ENCODE measurements around the gene HPS4.
A peak's percentile ranks its signal among the peaks of the same experiment; 100 is the strongest.

HPS4 gene

DNA sequence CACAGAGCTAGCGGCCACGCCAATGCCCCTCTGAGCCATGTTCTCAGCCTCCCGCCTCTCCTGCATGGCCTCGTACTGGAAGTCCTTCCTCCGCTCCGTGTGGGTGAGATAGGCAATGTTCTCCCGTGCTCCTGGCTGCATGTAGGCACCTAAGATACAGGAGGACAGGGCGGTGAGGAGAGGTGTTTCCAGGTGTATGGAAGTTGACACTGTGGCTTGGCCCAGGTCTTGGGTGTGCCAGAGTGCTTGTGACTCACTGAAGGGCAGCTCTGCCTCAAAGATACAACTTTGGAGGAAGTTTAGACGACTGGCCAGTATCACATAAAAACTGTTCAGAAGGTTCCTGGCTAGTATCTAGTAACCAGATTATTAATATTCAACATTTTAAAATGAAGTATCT is 8.6 kb upstream of the HPS4 start:
- H3K4me1 ChIP-seq (ENCODE audit: control insufficient read depth, insufficient read depth, low read length): no peaks in the 10 kb centered on the region
- no peaks in the 10 kb centered on the region for H3K27me3 ChIP-seq (ENCODE audit: control insufficient read depth, insufficient read depth, low read length)
- H3K36me3 ChIP-seq (ENCODE audit: insufficient read depth, low read length): peaks cover 87% of the 10 kb centered on the region
- no peak overlapping the region for H3K4me2 ChIP-seq (ENCODE audit: low read length)
- no peak overlapping the region for H3K4me3 ChIP-seq (ENCODE audit: low read length)
- no peak overlapping the region for H3K9ac ChIP-seq (ENCODE audit: low read depth, low read length)
- H3K9me3 ChIP-seq (replicated peaks; ENCODE audit: low read length): no peaks in the 10 kb centered on the region

DNA sequence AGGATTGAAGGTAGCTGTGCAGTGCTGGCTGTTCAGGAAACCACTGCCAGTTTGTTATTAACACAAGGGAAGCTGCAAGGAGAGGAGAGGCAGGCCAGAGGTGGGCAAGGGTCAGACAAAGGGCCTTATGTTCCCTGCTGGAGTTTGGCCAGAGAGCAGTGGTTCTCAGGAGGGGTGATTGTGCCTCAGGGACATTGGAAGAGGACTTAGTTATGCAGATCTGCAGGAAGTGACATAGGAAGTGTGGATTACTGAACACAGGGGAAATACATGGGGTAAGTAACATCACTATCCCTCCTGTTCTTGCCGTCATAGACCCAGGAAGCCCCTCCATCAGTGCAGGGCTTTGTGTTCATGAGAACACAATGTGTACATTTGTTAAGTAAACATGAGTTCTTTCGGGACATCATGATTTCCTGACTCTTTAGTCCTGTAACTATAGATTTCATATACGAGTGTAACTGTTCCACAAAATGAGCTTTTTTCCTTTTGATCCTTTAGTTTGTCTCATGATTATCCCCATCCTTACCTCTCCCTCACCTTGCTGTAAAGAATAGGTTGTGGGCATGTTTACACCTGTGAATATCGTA is 6.0 kb upstream of the HPS4 start:
- no peak overlapping the region for H3K4me2 ChIP-seq (ENCODE audit: low read length)
- no peaks in the 10 kb centered on the region for H3K9me3 ChIP-seq (replicated peaks; ENCODE audit: low read length)
- no peak overlapping the region for H3K4me3 ChIP-seq (ENCODE audit: low read length)
- peaks cover 12% of the 10 kb centered on the region for H3K4me1 ChIP-seq (ENCODE audit: control insufficient read depth, insufficient read depth, low read length)
- peaks cover 67% of the 10 kb centered on the region for H3K36me3 ChIP-seq (ENCODE audit: insufficient read depth, low read length)
- no peaks in the 10 kb centered on the region for H3K27me3 ChIP-seq (ENCODE audit: control insufficient read depth, insufficient read depth, low read length)
- H3K9ac ChIP-seq (ENCODE audit: low read depth, low read length): no peak overlapping the region

- no peak overlapping the region for H3K4me2 ChIP-seq (ENCODE audit: low read length)
- H3K4me1 ChIP-seq (ENCODE audit: control insufficient read depth, insufficient read depth, low read length): peaks cover 16% of the 10 kb centered on the region
- no peak overlapping the region for H3K4me3 ChIP-seq (ENCODE audit: low read length)
- no peak overlapping the region for H3K9ac ChIP-seq (ENCODE audit: low read depth, low read length)
- H3K36me3 ChIP-seq (ENCODE audit: insufficient read depth, low read length): peaks cover 53% of the 10 kb centered on the region
- no peaks in the 10 kb centered on the region for H3K9me3 ChIP-seq (replicated peaks; ENCODE audit: low read length)
- no peaks in the 10 kb centered on the region for H3K27me3 ChIP-seq (ENCODE audit: control insufficient read depth, insufficient read depth, low read length)
Observed at GRCh38 chr22:26487996-26488395, 4.4 kb upstream of the HPS4 start.

DNA sequence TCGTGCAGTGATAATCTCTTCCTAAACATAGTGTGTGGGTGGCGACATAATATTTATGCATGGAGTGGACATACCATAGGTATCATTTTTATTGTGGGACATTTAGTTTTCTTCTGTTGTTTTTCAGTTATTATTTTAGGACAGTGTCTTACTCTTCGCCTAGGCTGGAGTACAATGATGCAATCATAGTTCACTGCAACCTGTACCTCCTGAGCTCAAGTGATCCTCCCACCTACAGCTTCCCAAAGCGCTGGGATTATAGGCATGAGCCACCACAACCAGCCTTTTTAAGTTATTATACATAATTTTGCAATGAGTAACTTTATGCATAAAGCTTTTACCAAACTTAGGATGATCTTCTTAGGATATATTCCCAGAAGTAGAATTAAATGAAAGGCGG is 2.8 kb upstream of the HPS4 start:
- Histone ChIP-seq H3K4me1 (ENCODE audit: control insufficient read depth, insufficient read depth, low read length) (peaks cover 22% of the 10 kb centered on the region), H3K9me3 (replicated peaks; ENCODE audit: low read length) (no peaks in the 10 kb centered on the region), H3K36me3 (ENCODE audit: insufficient read depth, low read length) (peaks cover 40% of the 10 kb centered on the region), H3K9ac (ENCODE audit: low read depth, low read length) (no peak overlapping the region), H3K4me3 (ENCODE audit: low read length) (no peak overlapping the region), H3K27me3 (ENCODE audit: control insufficient read depth, insufficient read depth, low read length) (no peaks in the 10 kb centered on the region), H3K4me2 (ENCODE audit: low read length) (no peak overlapping the region)

GRCh38 chr22:26485806-26486390 is 2.3 kb upstream of the HPS4 start:
- Histone ChIP-seq H3K9me3 (replicated peaks; ENCODE audit: low read length) (no peaks in the 10 kb centered on the region), H3K4me2 (ENCODE audit: low read length) (peak overlapping the region; percentile 85), H3K27me3 (ENCODE audit: control insufficient read depth, insufficient read depth, low read length) (no peaks in the 10 kb centered on the region), H3K4me1 (ENCODE audit: control insufficient read depth, insufficient read depth, low read length) (peaks cover 22% of the 10 kb centered on the region), H3K36me3 (ENCODE audit: insufficient read depth, low read length) (peaks cover 35% of the 10 kb centered on the region), H3K4me3 (ENCODE audit: low read length) (no peak overlapping the region), H3K9ac (ENCODE audit: low read depth, low read length) (no peak overlapping the region)

DNA sequence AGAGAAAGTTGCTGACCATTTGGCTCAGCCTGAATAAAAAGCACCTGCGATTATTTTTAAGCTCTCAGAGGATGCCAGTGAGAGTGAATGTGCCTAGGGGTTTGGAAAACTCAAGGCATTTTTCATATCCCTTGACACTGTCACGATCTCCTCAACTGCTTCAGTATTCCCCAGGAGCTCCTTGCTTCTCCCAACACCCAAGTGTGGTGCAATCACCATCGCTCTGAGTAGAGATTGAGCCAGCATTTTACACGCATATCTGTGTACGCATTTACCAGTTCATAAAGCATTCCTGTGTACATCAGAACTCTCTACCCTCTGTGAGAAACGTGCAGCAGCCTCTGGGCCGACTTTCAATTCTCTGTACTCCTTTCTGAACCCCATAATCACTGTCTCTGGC is 1.4 kb upstream of the HPS4 start:
- Histone ChIP-seq H3K9me3 (replicated peaks; ENCODE audit: low read length) (no peaks in the 10 kb centered on the region), H3K4me1 (ENCODE audit: control insufficient read depth, insufficient read depth, low read length) (peaks cover 22% of the 10 kb centered on the region), H3K36me3 (ENCODE audit: insufficient read depth, low read length) (peaks cover 29% of the 10 kb centered on the region), H3K9ac (ENCODE audit: low read depth, low read length) (peak overlapping the region; percentile 98), H3K4me3 (ENCODE audit: low read length) (peak overlapping the region; percentile 95), H3K27me3 (ENCODE audit: control insufficient read depth, insufficient read depth, low read length) (no peaks in the 10 kb centered on the region), H3K4me2 (ENCODE audit: low read length) (peak overlapping the region; percentile 85)

DNA sequence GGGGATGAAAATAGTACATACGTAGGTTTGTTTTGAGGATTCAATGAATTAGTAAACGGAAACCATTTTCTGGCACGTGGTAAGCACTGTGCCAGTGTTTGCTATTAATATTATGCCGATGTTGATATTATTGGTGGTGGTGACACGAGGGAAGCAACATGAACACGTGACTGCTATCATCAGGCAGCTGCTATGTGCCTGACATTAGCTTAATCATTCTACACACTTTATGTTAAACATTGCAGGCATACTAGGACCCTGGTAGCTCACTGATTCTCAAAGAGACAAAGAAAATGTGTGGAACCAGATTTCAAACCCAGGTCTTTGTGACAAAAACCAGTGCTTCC is 750 bp upstream of the HPS4 start:
- Histone ChIP-seq H3K4me1 (ENCODE audit: control insufficient read depth, insufficient read depth, low read length) (peaks cover 26% of the 10 kb centered on the region), H3K27me3 (ENCODE audit: control insufficient read depth, insufficient read depth, low read length) (no peaks in the 10 kb centered on the region), H3K4me3 (ENCODE audit: low read length) (peak overlapping the region; percentile 95), H3K9ac (ENCODE audit: low read depth, low read length) (peak overlapping the region; percentile 98), H3K36me3 (ENCODE audit: insufficient read depth, low read length) (peaks cover 22% of the 10 kb centered on the region), H3K9me3 (replicated peaks; ENCODE audit: low read length) (no peaks in the 10 kb centered on the region), H3K4me2 (ENCODE audit: low read length) (peak overlapping the region; percentile 85)

- peaks cover 26% of the 10 kb centered on the region for H3K4me1 ChIP-seq (ENCODE audit: control insufficient read depth, insufficient read depth, low read length)
Observed at GRCh38 chr22:26483043-26483438, 542 bp downstream of the HPS4 start.

GRCh38 chr22:26482161-26482560 is 1.4 kb downstream of the HPS4 start:
- H3K9me3 ChIP-seq (replicated peaks; ENCODE audit: low read length): no peaks in the 10 kb centered on the region
- H3K36me3 ChIP-seq (ENCODE audit: insufficient read depth, low read length): peaks cover 17% of the 10 kb centered on the region
- H3K4me3 ChIP-seq (ENCODE audit: low read length): peak overlapping the region; percentile 95
- H3K4me2 ChIP-seq (ENCODE audit: low read length): peak overlapping the region; percentile 95
- no peaks in the 10 kb centered on the region for H3K27me3 ChIP-seq (ENCODE audit: control insufficient read depth, insufficient read depth, low read length)
- peaks cover 29% of the 10 kb centered on the region for H3K4me1 ChIP-seq (ENCODE audit: control insufficient read depth, insufficient read depth, low read length)
- H3K9ac ChIP-seq (ENCODE audit: low read depth, low read length): peak overlapping the region; percentile 98

More at GRCh38 chr22:26483043-26483438, 542 bp downstream of the HPS4 start:
- Histone ChIP-seq H3K4me3 (ENCODE audit: low read length) (peak overlapping the region; percentile 95), H3K4me2 (ENCODE audit: low read length) (peak overlapping the region; percentile 95), H3K36me3 (ENCODE audit: insufficient read depth, low read length) (peaks cover 14% of the 10 kb centered on the region), H3K9me3 (replicated peaks; ENCODE audit: low read length) (no peaks in the 10 kb centered on the region), H3K27me3 (ENCODE audit: control insufficient read depth, insufficient read depth, low read length) (no peaks in the 10 kb centered on the region), H3K9ac (ENCODE audit: low read depth, low read length) (peak overlapping the region; percentile 98)

- Histone ChIP-seq H3K27me3 (ENCODE audit: control insufficient read depth, insufficient read depth, low read length) (no peaks in the 10 kb centered on the region), H3K4me1 (ENCODE audit: control insufficient read depth, insufficient read depth, low read length) (peaks cover 34% of the 10 kb centered on the region), H3K9ac (ENCODE audit: low read depth, low read length) (no peak overlapping the region), H3K36me3 (ENCODE audit: insufficient read depth, low read length) (peaks cover 20% of the 10 kb centered on the region), H3K4me2 (ENCODE audit: low read length) (no peak overlapping the region), H3K9me3 (replicated peaks; ENCODE audit: low read length) (no peaks in the 10 kb centered on the region), H3K4me3 (ENCODE audit: low read length) (no peak overlapping the region)
Observed at GRCh38 chr22:26481694-26482093, 1.9 kb downstream of the HPS4 start.

DNA sequence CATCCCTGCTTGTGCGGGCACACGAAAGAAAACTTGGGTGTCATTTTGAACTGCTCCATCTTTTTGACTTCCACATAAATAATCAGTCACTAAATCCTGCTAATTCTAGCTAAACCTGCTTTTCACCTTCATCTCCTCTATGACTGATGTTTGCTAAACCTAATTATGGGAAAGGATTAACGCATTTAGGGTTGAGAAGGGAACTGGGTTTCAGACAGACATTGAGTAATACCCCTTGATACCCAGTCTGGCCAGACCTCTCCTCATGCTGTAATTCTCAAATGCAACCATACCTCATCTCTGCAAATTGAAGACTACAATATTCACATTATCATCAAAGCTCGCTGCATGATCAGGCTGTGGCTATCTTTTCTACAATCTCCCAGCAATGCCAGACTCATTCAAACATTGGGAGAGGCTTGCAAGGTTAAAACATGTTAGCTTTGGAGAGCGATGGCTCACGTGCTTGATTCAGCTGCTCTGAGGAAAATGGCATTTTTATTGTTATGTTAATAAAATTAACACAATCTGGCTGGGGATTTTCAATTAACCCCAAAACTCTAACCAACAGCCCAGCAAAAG is 2.4 kb downstream of the HPS4 start:
- Histone ChIP-seq H3K4me1 (ENCODE audit: control insufficient read depth, insufficient read depth, low read length) (peaks cover 36% of the 10 kb centered on the region), H3K36me3 (ENCODE audit: insufficient read depth, low read length) (peaks cover 25% of the 10 kb centered on the region), H3K4me2 (ENCODE audit: low read length) (no peak overlapping the region), H3K27me3 (ENCODE audit: control insufficient read depth, insufficient read depth, low read length) (no peaks in the 10 kb centered on the region), H3K9me3 (replicated peaks; ENCODE audit: low read length) (no peaks in the 10 kb centered on the region), H3K9ac (ENCODE audit: low read depth, low read length) (no peak overlapping the region), H3K4me3 (ENCODE audit: low read length) (no peak overlapping the region)

GRCh38 chr22:26480611-26480932 is 3.0 kb downstream of the HPS4 start:
- Histone ChIP-seq H3K4me1 (ENCODE audit: control insufficient read depth, insufficient read depth, low read length) (peaks cover 34% of the 10 kb centered on the region), H3K4me2 (ENCODE audit: low read length) (no peak overlapping the region), H3K36me3 (ENCODE audit: insufficient read depth, low read length) (peaks cover 24% of the 10 kb centered on the region), H3K9ac (ENCODE audit: low read depth, low read length) (no peak overlapping the region), H3K4me3 (ENCODE audit: low read length) (no peak overlapping the region), H3K27me3 (ENCODE audit: control insufficient read depth, insufficient read depth, low read length) (no peaks in the 10 kb centered on the region), H3K9me3 (replicated peaks; ENCODE audit: low read length) (no peaks in the 10 kb centered on the region)

Measured in skeletal muscle satellite cell (primary cell).